DLD1 (cell line): ENCODE data around the gene NCOA5.
"Not testable (repeated sequence)": the region's sequence is repeated elsewhere in the genome, so short reads cannot be mapped to it uniquely, and the experiment has no call there.

Experiments used
- in situ Hi-C: cut with HindIII; loops from 2 replicates; pipeline ENCODE4 v1.10.0; 2017; ENCODE audit warnings: low sequenced_read_pairs

Gene NCOA5

DNA sequence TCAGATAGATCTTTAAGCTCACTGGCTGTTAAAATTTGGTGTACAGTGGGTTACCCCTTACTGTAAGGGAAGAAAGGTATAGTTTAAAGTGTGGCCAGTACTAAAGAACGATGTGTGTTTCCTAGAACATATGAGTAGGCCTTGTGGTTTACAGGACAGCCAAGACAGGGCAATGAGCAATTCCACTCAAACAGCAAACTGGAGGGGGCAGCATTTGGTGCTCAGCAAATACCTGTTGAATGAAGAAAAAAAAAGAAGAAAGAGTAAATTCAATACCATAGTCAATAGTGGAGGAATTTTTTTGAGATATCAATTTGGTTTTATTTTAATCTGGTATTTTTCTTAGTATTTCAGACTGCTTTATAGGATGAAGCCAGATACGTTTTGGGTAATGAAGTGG is 3.8 kb upstream of the NCOA5 start:
- in situ Hi-C loops: no loop called here

DNA sequence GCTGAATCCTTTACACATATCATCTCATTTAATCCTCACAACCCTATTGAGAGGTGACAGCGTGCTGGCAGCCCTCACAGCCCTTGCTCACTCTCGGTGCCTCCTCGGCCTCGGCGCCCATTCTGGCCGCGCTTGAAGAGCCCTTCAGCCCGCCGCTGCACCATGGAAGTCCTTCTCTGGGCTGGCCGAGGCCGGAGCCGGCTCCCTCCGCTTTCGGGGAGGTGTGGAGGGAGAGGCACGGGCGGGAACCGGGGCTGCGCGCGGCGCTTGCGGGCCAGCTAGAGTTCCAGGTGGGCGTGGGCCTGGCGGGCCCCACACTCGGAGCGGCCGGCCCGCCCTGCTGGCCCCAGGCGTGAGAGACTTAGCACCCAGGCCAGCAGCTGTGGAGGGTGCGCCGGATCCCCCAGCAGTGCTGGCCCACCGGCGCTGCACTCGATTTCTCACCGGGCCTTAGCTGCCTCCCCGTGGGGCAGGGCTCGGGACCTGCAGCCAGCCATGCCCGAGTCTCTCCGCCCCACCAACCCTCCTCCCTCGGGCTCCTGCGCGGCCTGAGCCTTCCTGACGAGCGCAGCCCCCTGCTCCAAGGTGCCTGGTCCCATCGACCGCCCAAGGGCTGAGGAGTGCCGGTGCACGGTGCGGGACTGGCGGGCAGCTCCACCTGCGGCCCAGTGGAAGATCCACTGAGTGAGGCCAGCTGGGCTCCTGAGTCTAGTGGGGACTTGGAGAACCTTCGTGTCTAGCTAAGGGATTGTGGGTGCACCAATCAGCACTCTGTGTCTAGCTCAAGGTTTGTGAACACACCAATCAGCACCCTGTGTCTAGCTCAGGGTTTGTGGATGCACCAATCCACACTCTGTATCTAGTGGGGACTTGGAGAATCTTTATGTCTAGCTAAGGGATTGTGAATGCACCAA is 2.1 kb upstream of the NCOA5 start:
- in situ Hi-C loops: not testable (repeated sequence)

GRCh38 chr20:46089167-46089416 is 670 bp downstream of the NCOA5 start:
- in situ Hi-C loops: no loop called here

DNA sequence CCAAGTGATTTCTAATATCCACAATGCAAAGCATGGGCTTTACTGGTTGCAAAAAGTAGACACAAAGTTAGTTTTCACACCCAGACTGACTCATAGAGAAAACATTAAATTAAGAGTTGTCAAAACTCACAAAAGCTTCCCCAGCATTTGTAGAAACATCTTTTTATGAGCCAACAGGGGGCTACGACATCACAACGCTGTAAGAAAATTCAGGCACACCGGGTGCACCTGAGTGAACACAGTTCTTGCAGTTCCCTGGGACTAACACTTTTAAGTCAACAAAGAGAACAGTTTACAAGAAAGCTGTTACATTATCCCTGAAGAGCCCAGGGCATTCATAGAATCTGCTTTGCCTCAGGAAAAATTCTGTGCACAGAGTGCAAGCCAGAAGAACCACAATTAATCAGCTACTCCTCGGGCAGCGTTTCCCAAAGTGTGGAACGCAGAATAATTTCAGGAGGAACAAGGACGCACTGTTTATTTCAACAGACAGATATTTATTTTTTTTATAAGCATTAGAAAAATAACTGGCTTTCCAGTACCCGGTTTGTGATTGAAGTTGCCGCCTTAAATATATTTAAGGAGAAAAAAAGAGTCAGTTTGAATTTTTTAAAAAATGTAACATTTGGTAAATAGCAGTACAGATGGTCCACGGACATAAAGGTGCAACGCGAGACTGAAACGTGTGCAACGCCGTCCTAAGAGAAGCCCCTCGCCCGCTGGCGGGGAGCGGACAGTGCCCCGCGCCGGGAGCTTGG is 1.2 kb downstream of the NCOA5 start:
- in situ Hi-C loops: no loop called here

DNA sequence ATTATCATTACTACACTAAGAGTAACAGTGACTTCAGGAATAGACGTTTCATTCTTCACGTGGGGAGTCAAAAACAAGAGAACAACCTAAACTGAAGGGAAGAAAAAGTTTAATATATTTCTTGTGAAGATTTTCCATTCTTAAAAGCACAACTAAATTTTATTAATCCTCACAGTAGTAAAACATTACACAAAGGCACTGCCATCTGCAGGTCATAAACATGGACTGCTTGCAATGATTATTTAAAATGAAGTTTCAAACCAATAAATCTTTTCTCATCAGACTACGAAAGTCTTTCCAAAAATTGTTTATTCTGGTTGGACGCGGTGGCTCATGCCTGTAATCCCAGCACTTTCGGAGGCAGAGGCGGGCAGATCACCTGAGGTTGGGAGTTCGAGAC is 2.6 kb downstream of the NCOA5 start:
- in situ Hi-C loops: no loop called here

GRCh38 chr20:46085179-46085851 is 4.4 kb downstream of the NCOA5 start:
- in situ Hi-C loops: no loop called here

GRCh38 chr20:46084805-46085178 is 5.0 kb downstream of the NCOA5 start:
- in situ Hi-C loops: no loop called here

- in situ Hi-C loops: no loop called here
Observed at GRCh38 chr20:46083531-46084061, 6.2 kb downstream of the NCOA5 start.

DNA sequence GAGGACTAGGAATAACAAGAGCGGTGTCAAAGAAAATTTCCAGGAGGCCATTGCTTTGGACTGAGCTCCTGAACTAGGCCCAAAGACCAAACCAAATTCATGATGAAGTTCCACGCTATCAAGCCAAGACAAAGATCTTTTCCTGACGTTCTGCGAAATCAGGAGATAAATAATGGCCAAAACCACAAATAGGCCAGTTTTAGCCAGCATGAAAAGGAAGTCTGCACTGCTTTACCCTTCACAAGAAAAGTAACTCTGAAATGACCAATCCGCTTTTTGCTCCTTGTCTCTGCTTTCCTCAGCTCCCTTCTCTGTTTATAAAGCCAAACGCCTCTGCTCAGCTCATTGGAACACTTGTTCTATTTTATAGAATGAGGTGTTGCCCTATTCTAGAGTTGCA is 6.7 kb downstream of the NCOA5 start:
- in situ Hi-C loops: no loop called here

DNA sequence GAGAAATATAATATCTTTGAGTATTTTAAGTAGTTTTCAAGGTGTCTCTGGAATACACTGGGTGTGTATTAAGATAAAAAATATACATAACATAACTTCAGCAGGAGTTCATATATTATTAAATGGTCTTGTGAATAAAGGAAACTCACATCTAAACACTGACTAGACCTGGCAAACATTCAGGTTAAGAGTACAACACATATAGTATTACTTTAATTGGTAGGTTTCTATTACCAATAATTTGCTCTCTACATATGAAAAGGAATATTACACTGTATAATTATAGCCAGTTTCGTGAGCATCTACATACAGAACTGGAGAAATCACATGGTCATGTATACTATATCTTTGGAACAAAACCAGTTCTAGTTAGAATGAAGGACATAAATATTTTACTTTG is 8.7 kb downstream of the NCOA5 start:
- in situ Hi-C loops: no loop called here

- in situ Hi-C loops: no loop called here
Observed at GRCh38 chr20:46078954-46079353, 10.8 kb downstream of the NCOA5 start.

- in situ Hi-C loops: no loop called here
Observed at GRCh38 chr20:46077642-46078305, 12.0 kb downstream of the NCOA5 start.

DNA sequence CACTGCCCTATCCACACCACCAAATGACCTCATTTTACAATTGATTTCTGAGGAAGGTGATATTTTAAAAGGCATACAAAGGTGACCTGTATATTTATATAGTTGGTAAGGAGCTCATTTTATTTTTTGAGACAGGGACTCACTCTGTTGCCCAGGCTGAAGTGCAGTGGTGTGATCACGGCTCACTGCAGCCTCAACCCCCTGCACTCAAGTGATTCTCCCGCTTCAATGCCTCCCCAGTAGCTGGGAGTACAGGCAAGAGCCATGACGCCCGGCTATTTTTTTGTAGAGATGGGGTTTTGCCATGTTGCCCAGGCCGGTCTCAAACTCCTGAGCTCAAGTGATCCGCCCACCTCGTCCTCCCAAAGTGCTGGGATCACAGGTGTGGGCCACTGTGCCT is 13.0 kb downstream of the NCOA5 start:
- in situ Hi-C loops: no loop called here

DNA sequence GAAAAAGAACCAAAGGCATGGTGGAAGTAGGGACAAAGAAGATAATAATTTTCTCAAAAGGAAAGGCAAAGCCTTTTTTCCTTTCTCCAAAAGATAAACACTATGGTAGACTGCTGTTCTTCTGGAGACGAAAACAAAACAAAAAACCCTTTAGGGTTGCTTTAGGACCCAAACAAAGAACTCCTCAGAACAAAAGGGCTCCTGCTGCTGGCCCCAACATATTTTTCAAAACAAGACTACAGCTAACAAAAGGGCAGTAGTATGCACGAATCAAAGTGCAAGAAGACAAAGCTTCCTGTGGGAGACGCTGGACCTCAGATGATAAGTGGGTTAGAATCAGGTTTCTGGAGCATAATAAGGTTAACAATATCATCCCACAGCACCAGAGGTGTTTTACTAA is 15.8 kb downstream of the NCOA5 start:
- in situ Hi-C loops: no loop called here

DNA sequence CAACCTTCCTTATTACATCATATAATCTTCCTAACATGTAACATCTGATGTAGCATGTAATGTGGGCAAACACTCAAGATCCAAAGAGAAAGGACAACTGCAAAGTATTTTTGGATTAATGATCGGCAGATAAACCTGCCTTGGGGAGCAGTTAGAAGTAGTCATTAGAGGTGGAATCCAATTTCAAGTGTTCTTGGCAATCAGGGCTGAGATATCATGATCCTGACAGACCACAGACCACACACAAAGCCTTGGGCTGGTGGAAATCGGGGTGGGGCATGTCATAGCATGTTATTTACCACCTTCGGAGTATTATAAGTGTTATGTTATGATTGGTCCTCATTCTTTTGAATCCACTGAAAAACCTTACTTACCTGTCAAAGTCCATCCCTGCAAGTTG is 16.3 kb downstream of the NCOA5 start:
- in situ Hi-C loops: no loop called here

- in situ Hi-C loops: no loop called here
Observed at GRCh38 chr20:46073024-46073423, 16.7 kb downstream of the NCOA5 start.

GRCh38 chr20:46071573-46071972 is 18.2 kb downstream of the NCOA5 start:
- in situ Hi-C loops: no loop called here

- in situ Hi-C loops: no loop called here
Observed at GRCh38 chr20:46070215-46070900, 19.4 kb downstream of the NCOA5 start.

DNA sequence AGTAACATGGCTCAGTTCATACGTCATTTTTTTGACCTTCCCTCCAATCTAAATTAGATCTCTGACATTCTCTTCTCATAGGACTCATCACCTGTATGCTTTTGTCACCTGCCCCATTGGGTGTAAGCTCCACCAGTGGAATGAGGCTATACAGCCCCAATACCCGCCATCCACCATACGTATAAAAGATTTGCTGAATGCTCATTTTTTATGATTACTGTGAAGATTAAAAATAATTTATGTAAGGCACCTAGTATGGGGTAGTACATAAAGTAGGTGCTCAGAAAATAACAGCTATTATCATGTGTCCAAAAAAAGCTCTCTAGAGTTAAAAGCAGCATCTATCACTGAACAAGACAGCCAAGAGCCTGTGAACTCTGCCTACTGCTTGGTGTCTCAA is 24.1 kb downstream of the NCOA5 start:
- in situ Hi-C loops: no loop called here

GRCh38 chr20:46065006-46065405 is 24.8 kb downstream of the NCOA5 start:
- in situ Hi-C loops: no loop called here

DNA sequence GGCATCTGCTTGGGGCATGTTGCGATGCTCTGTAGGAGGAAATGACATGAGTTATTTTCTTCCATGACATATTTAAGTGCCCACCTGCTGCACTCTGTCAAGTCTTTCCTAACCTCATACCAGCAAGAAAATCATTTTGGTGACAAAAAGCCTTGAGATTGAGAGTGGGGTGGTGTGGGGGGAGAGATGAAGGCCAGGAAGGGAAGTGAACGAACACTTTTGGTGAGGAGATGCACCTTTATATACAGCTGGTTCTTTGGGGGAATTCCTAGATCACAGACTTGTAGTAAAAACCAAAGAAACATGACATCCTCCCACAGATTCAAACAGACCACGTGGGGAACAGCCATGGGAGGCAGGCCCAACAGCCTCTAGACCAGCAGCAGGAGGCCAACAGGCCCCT is 26.1 kb downstream of the NCOA5 start:
- in situ Hi-C loops: no loop called here
